ENCODE measurements around the gene SLC4A2.

SLC4A2 gene

GRCh38 chr7:151118108-151119054 lies 59.0 kb downstream of the SLC4A2 start:
- no peak for DNase-seq

- no peak for DNase-seq
Observed at GRCh38 chr7:151119055-151119415, 59.6 kb downstream of the SLC4A2 start.

- DNase-seq = no peak
Observed at GRCh38 chr7:151119902-151120301, 60.5 kb downstream of the SLC4A2 start.

GRCh38 chr7:151120896-151121295 lies 61.5 kb downstream of the SLC4A2 start:
- DNase-seq = no peak

- DNase-seq = no peak
Observed at GRCh38 chr7:151121380-151122170, 62.2 kb downstream of the SLC4A2 start.

- DNase-seq = no peak
Observed at GRCh38 chr7:151122276-151122675, 62.9 kb downstream of the SLC4A2 start.

- DNase-seq = no peak
Observed at GRCh38 chr7:151122796-151123157, 63.4 kb downstream of the SLC4A2 start.

GRCh38 chr7:151123158-151123821 lies 63.9 kb downstream of the SLC4A2 start:
- no peak for DNase-seq

GRCh38 chr7:151123822-151124464 lies 64.6 kb downstream of the SLC4A2 start:
- DNase-seq = peak; percentile 69

- no peak for DNase-seq
Observed at GRCh38 chr7:151124481-151124880, 65.1 kb downstream of the SLC4A2 start.

- DNase-seq = no peak
Observed at GRCh38 chr7:151124899-151125399, 65.6 kb downstream of the SLC4A2 start.

GRCh38 chr7:151125470-151125845 lies 66.1 kb downstream of the SLC4A2 start:
- DNase-seq = peak; percentile 59

GRCh38 chr7:151125846-151126481 lies 66.6 kb downstream of the SLC4A2 start:
- DNase-seq = peak; percentile 55
